SK-N-MC (cell line): ENCODE measurements around the gene MORN4.
"Not testable (repeated sequence)": the region's sequence is repeated elsewhere in the genome, so short reads cannot be mapped to it uniquely, and the experiment has no call there.

Experiments
- DNase-seq: peaks from one replicate; pipeline ENCODE4 v3.0.0-alpha.2; 2011; ENCODE audit warnings: low read depth, low spot score
- H3K27ac ChIP-seq: fragments of 200-600 bp; sonication (generic); 2 replicates; pipeline ENCODE4 v1.5.1; 2016; ENCODE audit warnings: mixed run types
- H3K36me3 ChIP-seq: fragments of 200-600 bp; sonication (generic); 2 replicates; pipeline ENCODE4 v1.6.1; 2017; ENCODE audit warnings: antibody characterized with exemption, low read length, mixed read lengths; ENCODE audit not compliant: insufficient read depth
- H3K4me3 ChIP-seq: fragments of 200-600 bp; sonication (generic); 2 replicates; pipeline ENCODE4 v1.5.1; 2016
- H3K9ac ChIP-seq: fragments of 200-600 bp; sonication (generic); 2 replicates; pipeline ENCODE4 v1.8.0; 2017; ENCODE audit warnings: mixed run types, mixed read lengths; ENCODE audit not compliant: insufficient read length
- H3K9me3 ChIP-seq: fragments of 200-600 bp; sonication (generic); 2 replicates; pipeline ENCODE4 v1.6.1; 2017; ENCODE audit warnings: low read depth, mild to moderate bottlenecking, antibody characterized with exemption, low read length, moderate library complexity, mixed read lengths
- EZH2 ChIP-seq: fragments of 200-600 bp; sonication (generic); IDR thresholded peaks from one replicate; pipeline ENCODE4 v1.6.1; 2017; ENCODE audit warnings: antibody characterized with exemption
- FOXP2 ChIP-seq: optimal IDR thresholded peaks from 2 replicates; pipeline ENCODE3; 2011; ENCODE audit warnings: mild to moderate bottlenecking, moderate library complexity; ENCODE audit not compliant: insufficient read depth; ENCODE audit errors: extremely low read length, control extremely low read depth
- POLR2AphosphoS5 ChIP-seq: IDR thresholded peaks from 2 replicates; pipeline ENCODE4 v1.6.1; 2012; ENCODE audit warnings: mild to moderate bottlenecking, low read depth, low read length, borderline replicate concordance

MORN4 gene

DNA sequence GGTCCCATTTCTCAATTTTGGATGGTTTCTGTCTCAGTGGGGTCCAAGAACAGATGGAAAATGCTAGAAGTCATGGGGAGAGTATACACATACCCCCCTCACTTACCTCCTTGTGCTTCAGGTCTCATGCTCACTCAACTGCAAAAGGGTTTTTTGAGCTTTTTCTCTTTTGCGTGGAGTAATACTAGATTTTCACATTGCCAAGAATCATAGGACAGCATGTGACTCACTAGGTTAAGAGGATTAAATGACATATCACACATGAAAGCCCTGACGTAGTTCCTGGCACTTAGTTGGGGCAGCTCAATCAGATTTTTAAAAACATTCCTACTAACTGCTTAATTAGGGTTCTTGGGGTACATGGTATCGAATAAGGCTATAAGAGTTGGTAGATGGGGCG lies 11.6 kb upstream of the MORN4 start:
- no peak for DNase-seq
- H3K9ac ChIP-seq: no peak overlapping the region
- no peaks in the 10 kb centered on the region for H3K9me3 ChIP-seq
- H3K4me3 ChIP-seq: no peak overlapping the region
- H3K27ac ChIP-seq: no peak overlapping the region
- no peak for TF ChIP-seq POLR2AphosphoS5
- TF ChIP-seq EZH2: no peak
- TF ChIP-seq FOXP2: no peak
- no peaks in the 10 kb centered on the region for H3K36me3 ChIP-seq

DNA sequence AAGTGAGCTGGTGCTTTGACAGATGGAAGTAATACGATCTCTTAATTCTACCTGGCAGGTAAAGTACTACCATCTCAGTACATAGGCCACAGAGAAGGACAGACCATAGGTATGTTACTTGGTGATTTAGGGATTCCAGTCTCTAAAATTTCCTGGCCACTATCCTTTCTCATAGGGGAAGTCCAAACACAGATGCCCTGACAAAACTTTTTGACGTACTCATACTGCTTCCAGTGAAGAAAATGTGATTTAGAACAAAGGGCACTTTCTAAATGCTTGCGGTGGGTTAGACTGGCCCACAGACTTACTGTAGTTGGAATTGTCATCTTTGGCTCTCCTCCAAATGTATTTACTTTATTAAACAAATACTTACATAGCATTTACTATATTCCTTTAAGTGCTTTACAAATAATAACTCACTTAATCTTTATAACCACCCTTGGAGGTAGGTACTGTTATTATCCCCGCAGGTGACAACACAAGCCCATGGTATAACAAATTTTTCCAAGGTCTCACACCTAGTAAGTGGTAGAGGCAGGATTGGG lies 10.2 kb upstream of the MORN4 start:
- no peaks in the 10 kb centered on the region for H3K9me3 ChIP-seq
- TF ChIP-seq EZH2 (no peak), POLR2AphosphoS5 (no peak), FOXP2 (no peak)
- H3K36me3 ChIP-seq: no peaks in the 10 kb centered on the region
- no peak for DNase-seq
- H3K9ac ChIP-seq: no peak overlapping the region
- no peak overlapping the region for H3K27ac ChIP-seq
- H3K4me3 ChIP-seq: no peak overlapping the region

DNA sequence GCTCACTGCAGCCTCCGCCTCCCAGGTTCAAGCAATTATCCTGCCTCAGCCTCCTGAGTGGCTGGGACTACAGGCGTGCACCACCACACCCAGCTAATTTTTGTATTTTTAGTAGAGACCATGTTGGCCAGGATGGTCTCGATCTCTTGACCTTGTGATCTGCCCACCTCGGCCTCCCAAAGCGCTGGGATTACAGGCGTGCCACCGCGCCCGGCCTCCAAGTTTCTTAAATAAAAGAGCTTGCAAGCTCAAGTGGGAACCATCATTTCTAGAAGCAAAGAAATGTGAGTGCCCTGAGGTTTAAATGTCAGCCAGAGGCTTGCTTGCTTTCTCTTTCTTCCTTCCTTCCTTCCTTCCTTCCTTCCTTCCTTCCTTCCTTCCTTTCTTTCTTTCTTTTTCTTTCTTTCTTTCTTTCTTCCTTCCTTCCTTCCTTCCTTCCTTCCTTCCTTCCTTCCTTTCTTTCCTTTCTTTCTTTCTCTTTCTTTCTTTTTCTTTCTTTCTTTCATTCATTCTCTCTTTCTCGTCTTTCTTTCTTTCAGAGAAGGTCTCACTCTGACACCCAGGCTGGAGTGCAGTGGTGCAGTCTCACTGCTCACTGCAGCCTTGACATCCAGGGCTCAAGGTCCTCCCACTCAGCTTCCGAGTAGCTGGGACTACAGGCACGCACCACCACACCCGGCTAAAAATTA lies 9.3 kb upstream of the MORN4 start:
- H3K9me3 ChIP-seq, H3K27ac ChIP-seq, H3K36me3 ChIP-seq, DNase-seq, H3K4me3 ChIP-seq, H3K9ac ChIP-seq: not testable (repeated sequence)

DNA sequence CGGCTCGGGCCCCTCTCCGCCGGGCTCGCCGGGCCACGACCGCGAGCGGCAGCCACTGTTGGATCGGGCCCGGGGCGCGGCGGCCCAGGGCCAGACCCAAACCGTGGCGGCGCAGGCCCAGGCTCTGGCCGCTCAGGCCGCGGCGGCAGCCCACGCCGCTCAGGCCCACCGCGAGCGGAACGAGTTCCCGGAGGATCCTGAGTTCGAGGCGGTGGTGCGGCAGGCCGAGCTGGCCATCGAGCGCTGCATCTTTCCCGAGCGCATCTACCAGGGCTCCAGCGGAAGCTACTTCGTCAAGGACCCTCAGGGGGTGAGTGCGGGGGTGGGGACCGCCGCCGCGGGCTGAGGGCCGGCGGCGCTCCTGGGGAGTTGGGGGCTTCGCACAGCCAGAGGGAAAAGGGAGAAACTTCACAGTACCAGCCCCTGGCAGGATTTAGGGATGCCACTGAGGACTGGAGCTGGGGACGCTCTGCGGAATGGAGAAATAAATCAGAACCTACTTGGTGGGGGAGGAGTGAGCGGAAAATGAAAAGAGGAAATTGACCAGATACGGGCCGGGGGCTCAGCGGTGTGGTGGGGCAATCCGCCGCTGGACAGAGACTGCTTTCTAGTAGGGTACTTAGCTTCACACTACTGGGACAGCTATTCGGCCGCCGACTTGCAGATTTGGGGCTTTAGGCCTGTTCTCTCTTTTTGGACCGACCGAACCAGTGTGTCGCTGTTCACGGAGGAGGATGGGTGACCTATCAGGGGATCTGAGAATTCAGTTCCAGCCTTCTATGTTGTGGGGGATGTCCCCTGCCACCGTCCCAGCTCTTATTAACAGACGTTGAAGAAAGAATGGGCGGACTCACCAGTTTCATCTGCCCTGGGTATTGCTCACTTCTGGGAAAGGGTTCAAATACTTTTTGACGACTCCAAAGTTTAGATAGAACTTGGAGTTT lies 7.8 kb upstream of the MORN4 start:
- Histone ChIP-seq H3K27ac (no peak overlapping the region), H3K36me3 (no peaks in the 10 kb centered on the region), H3K9ac (peak overlapping the region; percentile 69), H3K4me3 (peak overlapping the region; percentile 80), H3K9me3 (no peaks in the 10 kb centered on the region)
- TF ChIP-seq EZH2: no peak
- TF ChIP-seq POLR2AphosphoS5: no peak
- TF ChIP-seq FOXP2: no peak
- no peak for DNase-seq

DNA sequence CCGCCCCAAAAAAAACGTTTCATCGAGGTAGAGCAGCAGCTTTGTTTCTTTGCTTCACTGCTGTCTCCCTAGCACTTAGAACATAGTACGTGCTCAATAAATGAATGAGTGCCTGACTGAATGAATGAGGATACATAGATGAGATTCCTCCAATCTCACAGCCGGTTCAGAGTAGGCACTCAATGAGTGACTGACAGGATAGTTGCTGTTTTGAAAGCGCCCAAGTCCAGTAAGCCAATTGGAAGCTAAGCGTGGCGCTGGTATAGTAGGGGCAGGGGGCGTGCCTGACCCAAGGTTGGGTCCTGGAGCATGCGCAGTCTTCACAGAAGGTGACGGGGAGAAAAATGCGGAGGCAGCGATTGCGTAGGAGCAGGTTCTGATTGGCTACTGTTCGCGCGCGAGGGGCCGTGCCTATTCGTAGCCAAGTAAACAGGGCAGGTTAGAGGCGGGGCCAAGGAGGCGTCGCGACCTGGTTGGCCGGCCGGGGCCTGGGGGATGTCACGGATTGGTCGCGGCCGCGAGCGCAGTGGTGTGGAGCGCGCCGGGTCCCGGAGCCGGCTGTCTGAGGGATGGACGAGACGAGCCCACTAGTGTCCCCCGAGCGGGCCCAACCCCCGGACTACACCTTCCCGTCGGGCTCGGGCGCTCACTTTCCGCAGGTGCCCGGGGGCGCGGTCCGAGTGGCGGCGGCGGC lies 7.0 kb upstream of the MORN4 start, which contains the start of gene PI4K2A:
TSS of gene PI4K2A (plus strand) at position 498 of the 694 bp plus-strand sequence. CDS start at position 570, 72 bp downstream.
- H3K36me3 ChIP-seq: no peaks in the 10 kb centered on the region
- peak; percentile 78 for DNase-seq
- H3K4me3 ChIP-seq: peak within 1 kb of the TSS; percentile 80
- no peaks in the 10 kb centered on the region for H3K9me3 ChIP-seq
- no peak within 1 kb of the TSS for H3K27ac ChIP-seq
- peak; percentile 33; the same call in 1 of the 2 replicates for TF ChIP-seq POLR2AphosphoS5
- TF ChIP-seq EZH2: no peak
- peak within 1 kb of the TSS; percentile 69 for H3K9ac ChIP-seq

DNA sequence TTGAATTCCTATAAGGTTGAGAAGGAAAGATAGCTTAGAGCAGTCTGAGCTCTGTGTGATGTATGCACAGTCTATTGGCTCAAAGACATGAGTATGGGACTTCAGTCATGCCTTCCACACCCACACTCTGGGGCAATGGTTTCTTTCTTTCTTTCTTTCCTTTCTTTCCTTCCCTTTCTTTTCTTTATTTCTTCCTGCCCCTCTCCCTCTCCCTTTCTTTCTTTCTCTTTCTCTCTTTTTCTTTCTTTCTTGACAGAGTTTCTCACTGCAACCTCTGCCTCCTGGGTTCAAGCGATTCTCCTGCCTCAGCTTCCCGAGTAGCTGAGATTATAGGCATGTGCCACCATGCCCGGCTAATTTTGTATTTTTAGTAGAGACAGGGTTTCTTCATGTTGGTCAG lies 5.8 kb upstream of the MORN4 start:
- H3K9me3 ChIP-seq, DNase-seq, H3K4me3 ChIP-seq, H3K9ac ChIP-seq, H3K27ac ChIP-seq, H3K36me3 ChIP-seq: not testable (repeated sequence)

DNA sequence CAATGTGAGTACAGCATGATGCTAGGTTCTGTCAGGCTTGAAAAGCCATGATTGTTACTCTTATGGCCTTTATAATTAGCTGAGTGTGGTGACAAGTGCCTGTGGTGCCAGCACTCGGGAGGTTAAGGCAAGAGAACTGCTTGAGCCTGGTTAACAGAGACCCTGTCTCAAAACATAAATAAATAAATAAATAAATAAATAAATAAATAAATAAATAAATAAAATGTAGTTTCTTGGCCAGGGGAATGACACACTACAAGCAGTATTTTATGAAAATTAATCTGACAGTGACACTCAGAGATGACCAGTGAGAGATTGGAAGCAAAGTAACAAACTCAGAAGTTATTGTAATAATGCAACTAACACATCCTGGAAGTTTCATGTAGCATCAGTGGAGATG lies 2.3 kb upstream of the MORN4 start:
- Histone ChIP-seq H3K9ac (no peak overlapping the region), H3K36me3 (no peaks in the 10 kb centered on the region), H3K27ac (no peak overlapping the region), H3K9me3 (no peaks in the 10 kb centered on the region), H3K4me3 (no peak overlapping the region)
- no peak for TF ChIP-seq POLR2AphosphoS5
- no peak for TF ChIP-seq EZH2
- no peak for TF ChIP-seq FOXP2
- DNase-seq: no peak

DNA sequence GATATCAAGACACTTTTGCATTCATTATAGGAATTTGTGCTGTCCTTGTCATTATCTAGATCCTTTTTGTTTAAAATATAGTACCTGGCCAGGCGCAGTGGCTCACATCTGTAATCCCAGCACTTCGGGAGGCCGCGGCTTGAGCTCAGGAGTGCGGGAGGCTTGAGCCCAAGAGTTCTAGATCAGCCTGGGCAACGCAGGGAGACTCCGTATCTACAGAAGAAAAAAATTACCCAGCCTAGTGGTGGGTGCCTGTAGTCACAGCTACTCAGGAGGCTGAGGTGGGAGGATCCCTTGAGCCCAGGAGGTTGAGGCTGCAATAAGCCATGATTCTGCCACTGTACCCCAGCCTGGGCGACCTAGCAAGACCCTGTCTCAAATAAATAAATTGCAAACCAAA lies 621 bp upstream of the MORN4 start:
- DNase-seq: no peak
- Histone ChIP-seq H3K9me3 (no peaks in the 10 kb centered on the region), H3K27ac (no peak overlapping the region), H3K4me3 (no peak overlapping the region), H3K9ac (no peak overlapping the region), H3K36me3 (no peaks in the 10 kb centered on the region)
- TF ChIP-seq EZH2 (no peak), FOXP2 (no peak), POLR2AphosphoS5 (no peak)
